K562 (cell line): ENCODE results near the gene CTIF. TPM values are rescaled to one million over a fixed set of nuclear protein-coding genes. Genes with fewer than 3 reads are reported as not detected.

Source experiments
- ATAC-seq: fragments of 200-7000 bp; cut with Tn5 transposase; 3 replicates; pipeline ENCODE4 v1.9.1; 2020; ENCODE audit warnings: moderate library complexity
- BruUV-seq: library from RNA; stranded (reverse); fragments of 400-500 nt; replicated peaks from 2 replicates; lab custom pipeline; 2021; lab: Mats Ljungman, UMichigan
- CTCF ChIA-PET: fragments of 300-600 bp; formaldehyde crosslinking; extraction: SDS; loops from one replicate; lab custom pipeline; 2021; ENCODE audit warnings: low intra/inter-chr PET ratio; lab: Yijun Ruan, JAX
- POLR2A ChIA-PET: fragments of 300-600, 350-650 bp; sonication (Branson Sonifier 250); formaldehyde crosslinking; extraction: SDS; loops from one replicate; lab custom pipeline; 2021; ENCODE audit warnings: antibody characterized with exemption, inconsistent platforms; lab: Yijun Ruan, JAX
- DNase-seq, 4 experiments: peaks; one replicate each; pipeline versions ENCODE4 v3.0.0 to v3.0.0-alpha.2; 2011 to 2018; ENCODE audit warnings: low spot score in 3 of 4, mixed read lengths in 3 of 4; ENCODE audit errors: extremely low read depth in 1 of 4
- FAIRE-seq: peaks from 2 replicates; lab custom pipeline; 2011; peaks lifted over from hg19 to GRCh38; lab: Jason Lieb, UNC
- H2AFZ ChIP-seq: 2 replicates; pipeline ENCODE4 v1.6.0; 2011; ENCODE audit warnings: low read depth, low read length, control low read depth, inconsistent platforms
- H3K27ac ChIP-seq: fragments of 200-600 bp; 3 replicates; pipeline ENCODE4 v1.8.0; 2011; ENCODE audit warnings: low read depth, mild to moderate bottlenecking, control low read depth, inconsistent platforms, low read length, moderate library complexity, mixed read lengths; ENCODE audit errors: extremely low read depth
- H3K27me3 ChIP-seq, 2 experiments: fragments of 300-600 bp in 1 of 2; 2 replicates in 1 of 2; 3 replicates in 1 of 2; pipeline versions ENCODE4 v1.6.0 to v1.8.0; 2011; ENCODE audit warnings: inconsistent platforms in 2 of 2, low read length in 2 of 2, mild to moderate bottlenecking in 1 of 2, mixed read lengths in 1 of 2, moderate library complexity in 1 of 2; ENCODE audit not compliant: control insufficient read depth in 2 of 2, insufficient read depth in 2 of 2
- H3K36me3 ChIP-seq: fragments of 300-600 bp; 3 replicates; pipeline ENCODE4 v1.8.0; 2011; ENCODE audit warnings: mild to moderate bottlenecking, low read length, inconsistent platforms; ENCODE audit not compliant: control insufficient read depth, insufficient read depth
- H3K4me1 ChIP-seq, 2 experiments: fragments of 200-600 bp in 1 of 2; replicated peaks in 1 of 2; 2 replicates in 1 of 2; 3 replicates in 1 of 2; pipeline versions ENCODE4 v1.5.1 to v1.8.0; 2011; ENCODE audit warnings: inconsistent platforms in 2 of 2, low read length in 2 of 2, mild to moderate bottlenecking in 1 of 2, mixed read lengths in 1 of 2, moderate library complexity in 1 of 2; ENCODE audit not compliant: control insufficient read depth in 2 of 2, insufficient read depth in 2 of 2
- H3K4me2 ChIP-seq: 2 replicates; pipeline ENCODE4 v1.6.1; 2011; ENCODE audit warnings: low read length, control low read depth, inconsistent platforms, mixed read lengths; ENCODE audit not compliant: insufficient read depth
- H3K4me3 ChIP-seq: fragments of 200-600 bp; sonication (generic), shearing (Covaris generic); 2 replicates; pipeline ENCODE4 v1.5.1; 2016; ENCODE audit warnings: control low read depth, inconsistent platforms
- H3K79me2 ChIP-seq: fragments of 200-600 bp; 3 replicates; pipeline ENCODE4 v1.8.0; 2011; ENCODE audit warnings: low read length, inconsistent platforms; ENCODE audit not compliant: control insufficient read depth, insufficient read depth
- H3K9ac ChIP-seq, 2 experiments: 2 replicates each; pipeline versions ENCODE4 v1.6.0 to v1.6.1; 2011; ENCODE audit warnings: low read depth in 2 of 2, low read length in 2 of 2, control low read depth in 1 of 2, inconsistent platforms in 1 of 2, mild to moderate bottlenecking in 1 of 2, mixed read lengths in 1 of 2; ENCODE audit not compliant: insufficient read depth in 1 of 2
- H3K9me1 ChIP-seq: one replicate; pipeline ENCODE4 v1.6.0; 2011; ENCODE audit warnings: inconsistent platforms, mild to moderate bottlenecking, low read length, moderate library complexity; ENCODE audit not compliant: control insufficient read depth, insufficient read depth
- H3K9me3 ChIP-seq: replicated peaks from 2 replicates; pipeline ENCODE4 v1.5.1; 2011; ENCODE audit warnings: low read depth, low read length, inconsistent platforms; ENCODE audit not compliant: control insufficient read depth, insufficient read depth
- H4K20me1 ChIP-seq: replicated peaks from 2 replicates; pipeline ENCODE4 v1.6.1; 2011; ENCODE audit warnings: low read length, inconsistent platforms, mixed read lengths; ENCODE audit not compliant: control insufficient read depth, insufficient read depth
- BMI1 ChIP-seq: fragments of 150-350 bp; IDR thresholded peaks from 2 replicates; pipeline ENCODE4 v1.6.1; 2014; ENCODE audit warnings: low read length
- CREBBP ChIP-seq: IDR thresholded peaks from one replicate; pipeline ENCODE4 v1.6.1; 2012; ENCODE audit warnings: low read depth, mild to moderate bottlenecking, control low read depth, inconsistent platforms, low read length
- ELF2 ChIP-seq: fragments of 250-450 bp; sonication (Bioruptor Pico); IDR thresholded peaks from 2 replicates; pipeline ENCODE4 v1.5.0; 2021; ENCODE audit warnings: mild to moderate bottlenecking
- HNRNPK ChIP-seq: fragments of 200-400 bp; formaldehyde crosslinking; IDR thresholded peaks from one replicate; pipeline ENCODE4 v1.6.1; 2018; ENCODE audit warnings: mild to moderate bottlenecking, low read depth, low read length; ENCODE audit not compliant: poor library complexity, severe bottlenecking
- MAZ ChIP-seq, 2 experiments: fragments of 450-650 bp in 1 of 2; sonication (generic) in 1 of 2; formaldehyde crosslinking; IDR thresholded peaks in 1 of 2; conservative IDR thresholded peaks in 1 of 2; 2 replicates each; pipeline versions ENCODE4 v1.4.0 to v1.5.0; 2020; ENCODE audit warnings: mild to moderate bottlenecking in 1 of 2, missing genetic modification reagents in 1 of 2
- MTA2 ChIP-seq: fragments of 450-650 bp; IDR thresholded peaks from 2 replicates; pipeline ENCODE4 v1.6.1; 2016; ENCODE audit warnings: low read depth
- NCOA2 ChIP-seq, 2 experiments: fragments of 450-650 bp; IDR thresholded peaks; 2 replicates each; pipeline ENCODE4 v1.6.1; 2018; ENCODE audit warnings: mild to moderate bottlenecking in 2 of 2, moderate library complexity in 1 of 2; ENCODE audit not compliant: partially characterized antibody in 2 of 2
- NUFIP1 ChIP-seq: fragments of 450-650 bp; IDR thresholded peaks from 2 replicates; pipeline ENCODE4 v1.6.1; 2018; ENCODE audit not compliant: partially characterized antibody
- RBBP5 ChIP-seq: fragments of 200-600 bp; sonication (generic); IDR thresholded peaks from 2 replicates; pipeline ENCODE4 v1.6.1; 2012; ENCODE audit warnings: borderline replicate concordance, mild to moderate bottlenecking, low read length, control low read depth, inconsistent platforms; ENCODE audit not compliant: insufficient read depth, poor library complexity, severe bottlenecking
- STAT5A ChIP-seq: IDR thresholded peaks from 2 replicates; pipeline ENCODE4 v1.6.1; 2012; ENCODE audit warnings: low read length, inconsistent platforms, borderline replicate concordance
- TEAD2 ChIP-seq: fragments of 450-650 bp; IDR thresholded peaks from 2 replicates; pipeline ENCODE4 v1.6.1; 2016; ENCODE audit warnings: missing genetic modification characterization, control low read depth, missing compliant biosample characterization
- ZNF644 ChIP-seq: fragments of 200-800 bp; sonication (Bioruptor generic); IDR thresholded peaks from 2 replicates; pipeline ENCODE4 v1.6.1; 2016; ENCODE audit warnings: low read depth, missing genetic modification characterization, missing compliant biosample characterization
- WGBS: fragments of 100-300 bp; shearing (Covaris generic); methylation state at CpG from one replicate; pipeline ENCODE4 v1.1.6; 2016; ENCODE audit warnings: low coverage, mixed read lengths; ENCODE audit not compliant: insufficient coverage; ENCODE audit errors: missing lambda C conversion rate; 5-methylcytosine and 5-hydroxymethylcytosine counted together
- in situ Hi-C: fragments of 300-500 bp; cut with MboI; formaldehyde crosslinking; loops from 4 replicates; pipeline ENCODE4 v1.15.0; 2018; ENCODE audit warnings: inconsistent platforms, mixed read lengths
- intact Hi-C: fragments of 100-400 bp; cut with micrococcal nuclease; formaldehyde crosslinking; loops from 2 replicates; pipeline ENCODE4 v1.14.2; 2022
- polyA plus RNA-seq, 8 experiments: library from polyadenylated mRNA; depleted of rRNA in 4 of 8; stranded (reverse) in 5 of 8; unstranded in 3 of 8; fragments of >200 nt; fragmentation: Nextera tagmentation in 2 of 8; fragmentation: Illumina TruSeq in 1 of 8; extraction: Ambion mirVana in 2 of 8; extraction: Trizol in 1 of 8; gene quantifications; 2 replicates each; pipeline versions ENCODE4 v1.2.1 to v1.2.3, GENCODE V29; 2011 to 2014; ENCODE audit warnings: inconsistent platforms in 1 of 8, missing spikeins in 1 of 8
- total RNA-seq, 7 experiments: library from RNA; depleted of rRNA in 6 of 7; stranded (reverse); fragments of >200 nt in 6 of 7; fragmentation: Illumina TruSeq in 2 of 7; extraction: Trizol in 2 of 7; gene quantifications; 2 replicates each; pipeline versions ENCODE4 v1.2.1 to v1.2.3, GENCODE V29; 2011 to 2021; ENCODE audit warnings: low replicate concordance in 1 of 7
- TF ChIP-seq, protein P1 (sequence below), 3 experiments: fragments of 200-800 bp in 1 of 3; fragments of 250-450 bp in 1 of 3; fragments of 450-650 bp in 1 of 3; sonication (Bioruptor Pico) in 1 of 3; sonication (Bioruptor generic) in 1 of 3; formaldehyde crosslinking in 1 of 3; IDR thresholded peaks; 2 replicates each; pipeline versions ENCODE4 v1.6.1 to v1.8.0; 2016 to 2022; ENCODE audit warnings: mild to moderate bottlenecking in 2 of 3, missing genetic modification characterization in 2 of 3, missing compliant biosample characterization in 1 of 3, moderate library complexity in 1 of 3
- TF ChIP-seq, protein P2 (sequence below): sonication (generic); formaldehyde crosslinking; IDR thresholded peaks from 2 replicates; pipeline ENCODE4 v1.8.0; 2022; ENCODE audit warnings: missing genetic modification reagents, mild to moderate bottlenecking, borderline replicate concordance
- TF ChIP-seq, protein P3 (sequence below): fragments of 250-450 bp; sonication (Bioruptor Pico); IDR thresholded peaks from 2 replicates; pipeline ENCODE4 v1.8.0; 2022; ENCODE audit warnings: moderate library complexity, mild to moderate bottlenecking, inconsistent platforms

CTIF gene
- total and polyA plus RNA-seq, 9 of the 15 experiments (the other 6 are each of a cell fraction or from before 2014, with no cell fraction given) = 0.17 to 11.5 (median 2.2) TPM

- no peaks in the 10 kb centered on the region for H3K27me3 ChIP-seq
- H3K79me2 ChIP-seq = no peaks in the 10 kb centered on the region
- no peak overlapping the region for H3K9ac ChIP-seq
- FAIRE-seq = no peak
- ATAC-seq = no peak
- H2AFZ ChIP-seq = no peak overlapping the region
- WGBS = 54% methylated on average over 5 of the region's 15 CpGs
- no peak overlapping the region for H3K4me3 ChIP-seq
- H3K4me1 ChIP-seq = peaks cover 0 to 15% of the 10 kb centered on the region in 2 experiments; a peak in 2 of 5 replicates
- CTCF ChIA-PET = no interaction called here
- intact Hi-C loops (no loop called here), in situ Hi-C loops (no loop called here)
- H3K4me2 ChIP-seq = no peak overlapping the region
- POLR2A ChIA-PET = interaction anchor here (0.6 kb wide), 1 partner anchor 626 kb away, joined by 3 read pairs; the partner anchor contains the start of gene C18orf32
- no peaks in the 10 kb centered on the region for H3K9me3 ChIP-seq
- no peak overlapping the region for H3K27ac ChIP-seq
- no peak for DNase-seq
- H3K36me3 ChIP-seq = no peaks in the 10 kb centered on the region
- no peaks in the 10 kb centered on the region for H3K9me1 ChIP-seq
- BruUV-seq = no TSS peak
- H4K20me1 ChIP-seq = no peaks in the 10 kb centered on the region
- TF ChIP-seq, protein P1, sequence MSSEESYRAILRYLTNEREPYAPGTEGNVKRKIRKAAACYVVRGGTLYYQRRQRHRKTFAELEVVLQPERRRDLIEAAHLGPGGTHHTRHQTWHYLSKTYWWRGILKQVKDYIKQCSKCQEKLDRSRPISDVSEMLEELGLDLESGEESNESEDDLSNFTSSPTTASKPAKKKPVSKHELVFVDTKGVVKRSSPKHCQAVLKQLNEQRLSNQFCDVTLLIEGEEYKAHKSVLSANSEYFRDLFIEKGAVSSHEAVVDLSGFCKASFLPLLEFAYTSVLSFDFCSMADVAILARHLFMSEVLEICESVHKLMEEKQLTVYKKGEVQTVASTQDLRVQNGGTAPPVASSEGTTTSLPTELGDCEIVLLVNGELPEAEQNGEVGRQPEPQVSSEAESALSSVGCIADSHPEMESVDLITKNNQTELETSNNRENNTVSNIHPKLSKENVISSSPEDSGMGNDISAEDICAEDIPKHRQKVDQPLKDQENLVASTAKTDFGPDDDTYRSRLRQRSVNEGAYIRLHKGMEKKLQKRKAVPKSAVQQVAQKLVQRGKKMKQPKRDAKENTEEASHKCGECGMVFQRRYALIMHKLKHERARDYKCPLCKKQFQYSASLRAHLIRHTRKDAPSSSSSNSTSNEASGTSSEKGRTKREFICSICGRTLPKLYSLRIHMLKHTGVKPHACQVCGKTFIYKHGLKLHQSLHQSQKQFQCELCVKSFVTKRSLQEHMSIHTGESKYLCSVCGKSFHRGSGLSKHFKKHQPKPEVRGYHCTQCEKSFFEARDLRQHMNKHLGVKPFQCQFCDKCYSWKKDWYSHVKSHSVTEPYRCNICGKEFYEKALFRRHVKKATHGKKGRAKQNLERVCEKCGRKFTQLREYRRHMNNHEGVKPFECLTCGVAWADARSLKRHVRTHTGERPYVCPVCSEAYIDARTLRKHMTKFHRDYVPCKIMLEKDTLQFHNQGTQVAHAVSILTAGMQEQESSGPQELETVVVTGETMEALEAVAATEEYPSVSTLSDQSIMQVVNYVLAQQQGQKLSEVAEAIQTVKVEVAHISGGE (CRISPR knock-in tag; IDR thresholded peaks at IDR 0.05) = no peak
- TF ChIP-seq MAZ (CRISPR knock-in tag; conservative IDR thresholded peaks at IDR 0.05 in 1 of 2, IDR thresholded peaks at IDR 0.05 in 1 of 2) = no peak
- TF ChIP-seq CREBBP = no peak
- TF ChIP-seq, protein P2, sequence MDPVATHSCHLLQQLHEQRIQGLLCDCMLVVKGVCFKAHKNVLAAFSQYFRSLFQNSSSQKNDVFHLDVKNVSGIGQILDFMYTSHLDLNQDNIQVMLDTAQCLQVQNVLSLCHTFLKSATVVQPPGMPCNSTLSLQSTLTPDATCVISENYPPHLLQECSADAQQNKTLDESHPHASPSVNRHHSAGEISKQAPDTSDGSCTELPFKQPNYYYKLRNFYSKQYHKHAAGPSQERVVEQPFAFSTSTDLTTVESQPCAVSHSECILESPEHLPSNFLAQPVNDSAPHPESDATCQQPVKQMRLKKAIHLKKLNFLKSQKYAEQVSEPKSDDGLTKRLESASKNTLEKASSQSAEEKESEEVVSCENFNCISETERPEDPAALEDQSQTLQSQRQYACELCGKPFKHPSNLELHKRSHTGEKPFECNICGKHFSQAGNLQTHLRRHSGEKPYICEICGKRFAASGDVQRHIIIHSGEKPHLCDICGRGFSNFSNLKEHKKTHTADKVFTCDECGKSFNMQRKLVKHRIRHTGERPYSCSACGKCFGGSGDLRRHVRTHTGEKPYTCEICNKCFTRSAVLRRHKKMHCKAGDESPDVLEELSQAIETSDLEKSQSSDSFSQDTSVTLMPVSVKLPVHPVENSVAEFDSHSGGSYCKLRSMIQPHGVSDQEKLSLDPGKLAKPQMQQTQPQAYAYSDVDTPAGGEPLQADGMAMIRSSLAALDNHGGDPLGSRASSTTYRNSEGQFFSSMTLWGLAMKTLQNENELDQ (CRISPR knock-in tag) = no peak
- TF ChIP-seq BMI1 = no peak
- no peak for TF ChIP-seq RBBP5
- TF ChIP-seq ZNF644 = no peak
- TF ChIP-seq MTA2 = no peak
- TF ChIP-seq STAT5A = no peak
- TF ChIP-seq ELF2 (CRISPR knock-in tag) = no peak
- no peak for TF ChIP-seq TEAD2 (tag)
- no peak for TF ChIP-seq NUFIP1
- TF ChIP-seq HNRNPK = no peak
- TF ChIP-seq, protein P3, sequence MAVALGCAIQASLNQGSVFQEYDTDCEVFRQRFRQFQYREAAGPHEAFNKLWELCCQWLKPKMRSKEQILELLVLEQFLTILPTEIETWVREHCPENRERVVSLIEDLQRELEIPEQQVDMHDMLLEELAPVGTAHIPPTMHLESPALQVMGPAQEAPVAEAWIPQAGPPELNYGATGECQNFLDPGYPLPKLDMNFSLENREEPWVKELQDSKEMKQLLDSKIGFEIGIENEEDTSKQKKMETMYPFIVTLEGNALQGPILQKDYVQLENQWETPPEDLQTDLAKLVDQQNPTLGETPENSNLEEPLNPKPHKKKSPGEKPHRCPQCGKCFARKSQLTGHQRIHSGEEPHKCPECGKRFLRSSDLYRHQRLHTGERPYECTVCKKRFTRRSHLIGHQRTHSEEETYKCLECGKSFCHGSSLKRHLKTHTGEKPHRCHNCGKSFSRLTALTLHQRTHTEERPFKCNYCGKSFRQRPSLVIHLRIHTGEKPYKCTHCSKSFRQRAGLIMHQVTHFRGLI (CRISPR knock-in tag) = no peak
- TF ChIP-seq NCOA2 (IDR thresholded peaks at IDR 0.05; ENCODE audit: partially characterized antibody in 2 of 2) = no peak
Measured at GRCh38 chr18:48861181-48861708, 322.4 kb downstream of the CTIF start.
